Stimulated activated naive CD8-positive, alpha-beta T cell treated with anti-CD3 and anti-CD28 coated beads, Interleukin-15, Interleukin-2, amounts not matched to agents 100 ng/mL and 50 ng/mL, for 24 hours (primary cell): ENCODE measurements around the gene RAP1GAP2.
"Not testable (repeated sequence)": the region's sequence is repeated elsewhere in the genome, so short reads cannot be mapped to it uniquely, and the experiment has no call there.

Experiments used
- H3K27ac Mint-ChIP-seq: one replicate; pipeline ENCODE4 v1.8.0; 2021; ENCODE audit warnings: mild to moderate bottlenecking, mixed read lengths
- H3K27me3 Mint-ChIP-seq: one replicate; pipeline ENCODE4 v1.8.0; 2021; ENCODE audit warnings: mixed read lengths
- H3K36me3 Mint-ChIP-seq: one replicate; pipeline ENCODE4 v1.8.0; 2021; ENCODE audit warnings: low read depth, mixed read lengths
- H3K4me1 Mint-ChIP-seq: one replicate; pipeline ENCODE4 v1.8.0; 2021; ENCODE audit warnings: low read depth, mixed read lengths
- H3K4me3 Mint-ChIP-seq: one replicate; pipeline ENCODE4 v1.8.0; 2021; ENCODE audit warnings: mild to moderate bottlenecking, mixed read lengths
- H3K9me3 Mint-ChIP-seq: one replicate; pipeline ENCODE4 v1.8.0; 2021; ENCODE audit warnings: mixed read lengths

The RAP1GAP2 gene

GRCh38 chr17:2819294-2819693 lies 23.1 kb downstream of the RAP1GAP2 start:
- H3K27ac Mint-ChIP-seq, H3K27me3 Mint-ChIP-seq, H3K36me3 Mint-ChIP-seq, H3K4me3 Mint-ChIP-seq, H3K9me3 Mint-ChIP-seq: not testable (repeated sequence)
- H3K4me1 Mint-ChIP-seq: peaks cover 20% of the 10 kb centered on the region

- Mint-ChIP-seq H3K9me3 (no peaks in the 10 kb centered on the region), H3K27me3 (peaks cover 8% of the 10 kb centered on the region), H3K27ac (no peak overlapping the region), H3K4me1 (peaks cover 15% of the 10 kb centered on the region), H3K4me3 (no peak overlapping the region), H3K36me3 (no peaks in the 10 kb centered on the region)
These were observed 23.8 kb downstream of the RAP1GAP2 start for GRCh38 chr17:2819921-2820501.

DNA sequence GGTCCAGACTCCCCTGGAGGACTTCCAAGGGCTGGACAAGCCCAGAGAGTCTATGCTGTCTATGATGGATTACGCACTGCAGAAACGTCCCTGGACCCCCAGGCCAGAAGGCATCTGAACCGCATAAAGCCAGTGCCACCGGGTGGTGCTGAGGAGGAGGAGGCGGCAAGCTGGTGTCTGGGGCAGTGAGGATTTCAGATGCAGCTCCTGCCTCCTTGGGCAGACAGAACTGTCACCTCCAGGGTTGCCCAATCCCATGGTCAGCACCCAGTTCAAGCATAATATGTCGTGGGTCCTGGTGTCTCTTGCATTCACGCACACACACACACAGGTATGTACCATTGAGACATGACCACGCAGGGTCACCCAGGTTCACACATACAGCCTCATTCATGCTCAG lies 25.6 kb downstream of the RAP1GAP2 start:
- Mint-ChIP-seq H3K27me3 (peaks cover 15% of the 10 kb centered on the region), H3K4me3 (no peak overlapping the region), H3K36me3 (no peaks in the 10 kb centered on the region), H3K9me3 (no peaks in the 10 kb centered on the region), H3K4me1 (peaks cover 12% of the 10 kb centered on the region), H3K27ac (no peak overlapping the region)

DNA sequence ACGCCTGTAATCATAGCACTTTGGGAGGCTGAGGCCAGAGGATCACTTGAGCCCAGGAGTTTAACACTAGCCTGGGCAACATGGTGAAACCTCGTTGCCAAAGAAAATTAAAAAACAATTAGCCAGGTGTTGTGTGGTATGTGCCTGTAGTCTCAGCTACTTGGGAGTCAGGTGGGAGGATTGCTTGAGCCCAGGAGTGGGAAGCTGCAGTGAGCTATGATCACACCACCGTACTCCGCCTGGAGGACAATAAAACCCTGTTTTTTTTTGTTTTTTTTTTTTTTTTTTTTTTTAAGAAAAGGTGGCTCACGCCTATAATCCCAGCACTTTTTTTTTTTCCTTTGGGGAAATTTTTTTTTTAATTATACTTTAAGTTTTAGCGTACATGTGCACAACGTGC lies 26.1 kb downstream of the RAP1GAP2 start:
- no peak overlapping the region for H3K4me3 Mint-ChIP-seq
- H3K27ac Mint-ChIP-seq: no peak overlapping the region
- H3K36me3 Mint-ChIP-seq: no peaks in the 10 kb centered on the region
- H3K9me3 Mint-ChIP-seq: no peaks in the 10 kb centered on the region
- peaks cover 15% of the 10 kb centered on the region for H3K27me3 Mint-ChIP-seq
- H3K4me1 Mint-ChIP-seq: peaks cover 16% of the 10 kb centered on the region

DNA sequence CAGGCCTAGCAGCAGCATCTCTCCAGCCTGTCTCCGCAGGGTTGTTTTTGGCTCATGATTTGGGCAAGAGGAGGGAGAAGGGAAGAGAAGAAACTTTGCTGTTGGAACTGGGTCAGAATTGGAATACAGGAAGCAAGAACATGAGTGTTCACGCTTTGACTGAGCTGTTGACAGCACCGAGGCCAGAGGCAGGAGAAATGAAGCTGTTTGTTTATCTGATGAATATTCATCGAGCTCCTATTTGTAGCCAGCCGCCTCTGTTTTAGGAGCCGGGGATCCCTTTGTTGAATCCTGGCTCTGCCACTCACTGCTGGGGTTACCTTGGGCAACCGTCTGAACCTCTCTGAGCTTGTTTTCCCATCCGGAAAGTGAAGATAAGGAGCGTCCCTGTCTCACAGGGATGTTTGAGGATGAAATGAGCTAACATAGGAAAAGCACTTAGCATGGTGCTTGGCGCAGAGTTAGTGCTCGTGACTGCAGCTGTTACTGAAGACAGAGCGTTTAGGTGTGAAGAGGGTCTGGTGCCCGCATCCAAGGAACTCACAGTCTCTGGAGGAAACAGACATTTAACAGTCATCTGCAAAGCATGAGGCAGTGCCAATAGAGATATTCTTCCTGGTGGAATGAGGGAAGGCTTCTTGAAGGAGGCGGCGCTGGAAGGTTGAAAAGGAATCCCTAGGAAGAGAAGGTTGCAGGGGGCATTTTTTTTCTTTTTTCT lies 29.2 kb downstream of the RAP1GAP2 start:
- peaks cover 20% of the 10 kb centered on the region for H3K27me3 Mint-ChIP-seq
- no peak overlapping the region for H3K4me3 Mint-ChIP-seq
- H3K9me3 Mint-ChIP-seq: no peaks in the 10 kb centered on the region
- H3K36me3 Mint-ChIP-seq: no peaks in the 10 kb centered on the region
- H3K4me1 Mint-ChIP-seq: peaks cover 24% of the 10 kb centered on the region
- H3K27ac Mint-ChIP-seq: no peak overlapping the region

DNA sequence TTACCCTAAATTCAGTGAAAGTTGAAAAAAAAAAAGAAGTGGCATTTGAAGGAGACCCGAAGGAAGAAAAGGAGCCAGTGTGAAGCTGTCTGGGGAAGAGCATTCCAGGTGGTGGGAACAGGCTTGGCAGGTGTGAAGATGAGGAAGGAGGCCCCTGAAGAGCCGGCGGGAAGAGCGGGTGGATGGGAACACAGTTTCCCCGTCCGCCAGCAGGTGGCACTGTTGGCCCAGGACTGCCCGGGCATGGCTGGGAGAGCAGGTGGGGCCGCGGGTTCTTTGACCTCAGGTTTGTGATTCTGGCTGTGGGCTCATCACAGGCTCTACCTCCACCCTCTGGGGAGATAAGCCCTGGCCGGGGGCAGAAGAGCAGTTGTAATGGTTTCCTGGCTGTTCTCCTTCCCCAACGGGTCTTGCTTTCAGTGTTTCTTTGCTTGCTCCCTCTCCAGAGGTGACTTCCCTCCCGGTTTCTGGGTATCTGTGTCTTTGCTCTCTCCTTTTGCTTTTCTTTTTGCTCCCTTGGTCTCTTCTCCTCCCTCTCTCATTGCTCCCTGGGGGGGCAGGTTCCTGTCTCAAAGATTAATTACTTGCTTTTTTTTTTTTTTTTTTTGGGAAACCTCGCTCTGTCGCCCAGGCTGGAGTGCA lies 32.3 kb downstream of the RAP1GAP2 start:
- H3K4me3 Mint-ChIP-seq: no peak overlapping the region
- peaks cover 20% of the 10 kb centered on the region for H3K27me3 Mint-ChIP-seq
- peaks cover 24% of the 10 kb centered on the region for H3K4me1 Mint-ChIP-seq
- H3K9me3 Mint-ChIP-seq: no peaks in the 10 kb centered on the region
- H3K36me3 Mint-ChIP-seq: no peaks in the 10 kb centered on the region
- H3K27ac Mint-ChIP-seq: no peak overlapping the region

DNA sequence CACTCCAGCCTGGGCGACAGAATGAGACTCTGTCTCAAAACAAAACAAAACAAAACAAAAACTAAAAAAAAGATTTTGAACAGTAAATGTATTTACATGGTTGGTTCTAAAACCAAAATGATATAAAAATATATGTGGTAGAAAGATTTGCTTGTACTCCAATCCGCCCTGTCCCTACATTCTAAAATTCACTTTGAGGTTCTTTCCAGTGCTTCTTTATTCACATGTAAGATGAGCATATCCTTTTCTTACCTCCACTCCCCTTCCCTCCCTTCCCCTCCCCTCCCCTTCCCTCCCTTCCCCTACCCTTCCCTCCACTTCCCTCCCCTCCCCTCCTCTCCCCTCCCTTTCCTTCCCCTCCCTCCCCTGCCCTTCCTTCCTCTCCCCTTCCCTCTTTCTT lies 34.4 kb downstream of the RAP1GAP2 start:
- Mint-ChIP-seq H3K4me1 (peaks cover 15% of the 10 kb centered on the region), H3K27ac (no peak overlapping the region), H3K9me3 (no peaks in the 10 kb centered on the region), H3K27me3 (peaks cover 15% of the 10 kb centered on the region), H3K4me3 (no peak overlapping the region), H3K36me3 (no peaks in the 10 kb centered on the region)

DNA sequence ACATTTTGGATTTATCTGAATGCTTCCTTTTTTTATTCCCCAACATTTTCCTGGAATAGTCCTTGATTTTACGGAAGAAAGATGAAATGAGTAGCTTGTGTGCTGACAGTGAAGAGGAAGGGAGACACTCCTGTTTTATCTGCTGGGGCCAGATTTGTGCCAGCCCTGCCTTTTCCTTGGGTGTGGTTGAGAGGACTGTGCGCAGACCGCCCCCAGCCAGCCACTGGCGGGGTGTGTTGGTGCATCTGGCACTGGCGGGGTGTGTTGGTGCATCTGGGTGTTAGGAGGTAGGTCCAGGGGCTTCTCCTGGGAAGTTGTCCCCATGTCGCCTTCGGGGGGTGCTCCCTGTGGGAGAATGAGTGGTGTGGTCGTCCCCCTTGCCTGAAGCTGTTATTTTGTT lies 39.5 kb downstream of the RAP1GAP2 start:
- Mint-ChIP-seq H3K36me3 (no peaks in the 10 kb centered on the region), H3K4me3 (no peak overlapping the region), H3K27me3 (peaks cover 13% of the 10 kb centered on the region), H3K4me1 (peaks cover 5% of the 10 kb centered on the region), H3K27ac (no peak overlapping the region), H3K9me3 (no peaks in the 10 kb centered on the region)

- no peak overlapping the region for H3K4me3 Mint-ChIP-seq
These were observed 40.9 kb downstream of the RAP1GAP2 start for GRCh38 chr17:2837147-2837561.

GRCh38 chr17:2841606-2842005 lies 45.4 kb downstream of the RAP1GAP2 start:
- H3K4me1 Mint-ChIP-seq: peaks cover 4% of the 10 kb centered on the region

More at GRCh38 chr17:2837147-2837561, 40.9 kb downstream of the RAP1GAP2 start:
- Mint-ChIP-seq H3K36me3 (no peaks in the 10 kb centered on the region), H3K27ac (no peak overlapping the region), H3K9me3 (no peaks in the 10 kb centered on the region), H3K27me3 (peaks cover 13% of the 10 kb centered on the region), H3K4me1 (peaks cover 5% of the 10 kb centered on the region)

GRCh38 chr17:2842464-2842863 lies 46.2 kb downstream of the RAP1GAP2 start:
- Mint-ChIP-seq H3K4me3 (no peak overlapping the region), H3K4me1 (peaks cover 1% of the 10 kb centered on the region), H3K27me3 (peaks cover 11% of the 10 kb centered on the region), H3K27ac (no peak overlapping the region), H3K9me3 (no peaks in the 10 kb centered on the region), H3K36me3 (no peaks in the 10 kb centered on the region)

More at GRCh38 chr17:2841606-2842005, 45.4 kb downstream of the RAP1GAP2 start:
- Mint-ChIP-seq H3K36me3 (no peaks in the 10 kb centered on the region), H3K9me3 (no peaks in the 10 kb centered on the region), H3K27me3 (peaks cover 13% of the 10 kb centered on the region), H3K27ac (no peak overlapping the region), H3K4me3 (no peak overlapping the region)

DNA sequence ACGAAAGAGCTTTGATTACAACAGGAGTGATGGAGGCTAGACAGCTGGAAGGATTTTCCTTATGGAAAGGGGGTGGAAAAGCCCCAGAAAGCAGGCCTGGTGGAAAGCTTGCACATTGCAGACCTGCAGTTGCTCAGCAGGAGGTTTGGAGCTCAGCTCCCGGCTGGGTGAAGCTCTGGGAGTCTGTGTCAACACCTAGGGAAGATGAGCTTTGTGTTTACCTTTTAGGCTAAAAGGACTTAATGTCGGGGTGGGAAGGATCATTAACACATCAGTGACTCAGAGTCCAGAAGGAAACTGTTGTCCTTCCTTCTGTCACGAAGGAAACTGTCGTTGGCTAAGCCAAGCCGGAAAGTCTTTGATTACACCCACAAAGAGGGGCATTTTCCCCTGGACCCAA lies 48.2 kb downstream of the RAP1GAP2 start:
- Mint-ChIP-seq H3K36me3 (no peaks in the 10 kb centered on the region), H3K27ac (no peak overlapping the region), H3K9me3 (no peaks in the 10 kb centered on the region), H3K4me1 (peaks cover 15% of the 10 kb centered on the region), H3K27me3 (peaks cover 11% of the 10 kb centered on the region), H3K4me3 (no peak overlapping the region)

GRCh38 chr17:2847381-2848333 lies 51.4 kb downstream of the RAP1GAP2 start:
- H3K27ac Mint-ChIP-seq: no peak overlapping the region
- no peak overlapping the region for H3K4me3 Mint-ChIP-seq
- H3K36me3 Mint-ChIP-seq: no peaks in the 10 kb centered on the region
- H3K9me3 Mint-ChIP-seq: no peaks in the 10 kb centered on the region
- H3K4me1 Mint-ChIP-seq: peaks cover 15% of the 10 kb centered on the region
- H3K27me3 Mint-ChIP-seq: peaks cover 27% of the 10 kb centered on the region

DNA sequence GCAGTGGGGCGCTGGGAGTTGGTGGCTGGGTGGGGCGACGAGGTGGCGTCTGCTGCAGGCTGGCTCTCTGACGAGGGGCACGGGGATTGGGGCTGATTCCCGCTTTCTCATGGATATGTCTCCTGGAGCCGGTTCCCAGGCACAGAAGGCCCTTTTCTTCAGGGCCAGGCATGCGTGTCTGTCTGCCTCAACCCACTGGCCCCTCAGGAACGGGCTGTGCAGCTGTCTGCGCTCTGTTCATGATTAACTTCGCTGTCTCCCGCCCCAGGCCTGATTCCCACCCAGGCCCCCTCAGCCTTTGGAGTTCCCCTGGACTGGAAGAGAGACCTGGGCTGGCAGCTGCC lies 53.1 kb downstream of the RAP1GAP2 start:
- Mint-ChIP-seq H3K9me3 (no peaks in the 10 kb centered on the region), H3K36me3 (no peaks in the 10 kb centered on the region), H3K27me3 (peaks cover 28% of the 10 kb centered on the region), H3K27ac (no peak overlapping the region), H3K4me3 (no peak overlapping the region), H3K4me1 (peaks cover 18% of the 10 kb centered on the region)

GRCh38 chr17:2850991-2851390 lies 54.8 kb downstream of the RAP1GAP2 start:
- Mint-ChIP-seq H3K4me3 (no peak overlapping the region), H3K27ac (no peak overlapping the region), H3K36me3 (no peaks in the 10 kb centered on the region), H3K27me3 (peaks cover 38% of the 10 kb centered on the region), H3K4me1 (peaks cover 29% of the 10 kb centered on the region), H3K9me3 (no peaks in the 10 kb centered on the region)
